PC-9 (cell line): ENCODE results near the gene E2F2. TPM values are rescaled to one million over a fixed set of nuclear protein-coding genes. Genes with fewer than 3 reads are reported as not detected.
A peak's percentile ranks its signal among the peaks of the same experiment; 100 is the strongest.

Experiments
- BruUV-seq: library from RNA; stranded (reverse); fragments of 400-500 nt; replicated peaks from 2 replicates; lab custom pipeline; 2021; lab: Mats Ljungman, UMichigan
- CTCF ChIA-PET: fragments of 300-600 bp; sonication (Branson Sonifier 250); formaldehyde crosslinking; loops from one replicate; lab custom pipeline; 2022; ENCODE audit warnings: antibody characterized with exemption; lab: Charles Lee
- POLR2A ChIA-PET: fragments of 300-600 bp; sonication (Branson Sonifier 250); formaldehyde crosslinking; loops from one replicate; lab custom pipeline; 2022; ENCODE audit warnings: antibody characterized with exemption; ENCODE audit not compliant: unreplicated experiment; lab: Charles Lee
- DNase-seq, 2 experiments: peaks; one replicate each; pipeline versions ENCODE4 v3.0.0 to v3.0.0-alpha.2; 2015 to 2022; ENCODE audit warnings: mixed read lengths in 1 of 2
- H2AFZ ChIP-seq: fragments of 200-600 bp; sonication (generic); 2 replicates; pipeline ENCODE4 v1.8.1; 2017; ENCODE audit warnings: antibody characterized with exemption
- H3F3A ChIP-seq: fragments of 200-600 bp; sonication (generic); 2 replicates; pipeline ENCODE4 v1.8.1; 2017; ENCODE audit warnings: antibody characterized with exemption, mild to moderate bottlenecking, low read depth; ENCODE audit not compliant: insufficient read depth
- H3K27ac ChIP-seq: fragments of 200-600 bp; sonication (generic); 2 replicates; pipeline ENCODE4 v1.6.1; 2016; ENCODE audit warnings: mixed run types
- H3K27me3 ChIP-seq: fragments of 200-600 bp; sonication (generic); 2 replicates; pipeline ENCODE4 v1.6.1; 2016; ENCODE audit warnings: low read depth, mixed run types; ENCODE audit not compliant: insufficient read depth
- H3K36me3 ChIP-seq: fragments of 200-600 bp; sonication (generic); 2 replicates; pipeline ENCODE4 v1.6.1; 2016; ENCODE audit warnings: low read depth, mixed run types
- H3K4me1 ChIP-seq: fragments of 200-600 bp; sonication (generic); replicated peaks from 2 replicates; pipeline ENCODE4 v1.6.1; 2016; ENCODE audit warnings: mixed run types; ENCODE audit not compliant: insufficient read depth
- H3K4me2 ChIP-seq: fragments of 200-600 bp; sonication (generic); 2 replicates; pipeline ENCODE4 v1.6.1; 2017; ENCODE audit warnings: mixed run types
- H3K4me3 ChIP-seq: fragments of 200-600 bp; sonication (generic); 2 replicates; pipeline ENCODE4 v1.6.1; 2016; ENCODE audit warnings: mixed run types
- H3K79me2 ChIP-seq: fragments of 200-600 bp; sonication (generic); 2 replicates; pipeline ENCODE4 v1.6.1; 2017; ENCODE audit warnings: low read depth, mixed run types
- H3K9me2 ChIP-seq: fragments of 200-600 bp; sonication (generic); 2 replicates; pipeline ENCODE4 v1.8.1; 2017; ENCODE audit warnings: mild to moderate bottlenecking; ENCODE audit not compliant: insufficient read depth
- H3K9me3 ChIP-seq: fragments of 200-600 bp; sonication (generic); 2 replicates; pipeline ENCODE4 v1.8.1; 2016; ENCODE audit warnings: low read depth; ENCODE audit not compliant: insufficient read depth
- H4K20me1 ChIP-seq: fragments of 200-600 bp; sonication (generic); 2 replicates; pipeline ENCODE4 v1.8.1; 2017; ENCODE audit not compliant: insufficient read depth
- CTCF ChIP-seq: fragments of 200-600 bp; sonication (generic); conservative IDR thresholded peaks from 2 replicates; pipeline ENCODE4 v1.6.1; 2017; ENCODE audit warnings: mixed run types, antibody characterized with exemption, mild to moderate bottlenecking, moderate library complexity
- EZH2 ChIP-seq: fragments of 200-600 bp; sonication (generic); IDR thresholded peaks from 2 replicates; pipeline ENCODE4 v1.8.0; 2017; ENCODE audit warnings: antibody characterized with exemption, low read depth
- intact Hi-C: fragments of 100-400 bp; cut with micrococcal nuclease; formaldehyde crosslinking; loops from one replicate; pipeline ENCODE4 v1.10.0; 2022; ENCODE audit not compliant: unreplicated experiment
- total RNA-seq: library from RNA; stranded (reverse); gene quantifications from 2 replicates; pipeline ENCODE4 v1.2.3, GENCODE V29; 2021

E2F2 gene
- total RNA-seq, 1 experiment from 2014 or later: 7.6 TPM

GRCh38 chr1:23483321-23484252 is 47.4 kb downstream of the E2F2 start, which contains the start of gene ASAP3:
ASAP3 (minus strand) TSS chr1:23484179; CDS start chr1:23484133, 46 bp downstream.
- Histone ChIP-seq H2AFZ (peak within 1 kb of the TSS; percentile 74), H3K9me3 (no peaks in the 10 kb centered on the region), H3K27ac (no peak within 1 kb of the TSS), H3K79me2 (no peaks in the 10 kb centered on the region), H3K27me3 (no peaks in the 10 kb centered on the region), H3K4me1 (peaks cover 18% of the 10 kb centered on the region), H3K36me3 (no peaks in the 10 kb centered on the region), H4K20me1 (no peaks in the 10 kb centered on the region), H3K4me3 (peak within 1 kb of the TSS; percentile 61), H3K9me2 (no peaks in the 10 kb centered on the region), H3F3A (peaks cover 14% of the 10 kb centered on the region; the same call in 1 of the 2 replicates), H3K4me2 (peak within 1 kb of the TSS; percentile 72)
- DNase-seq: peak in 1 of 2 experiments; percentile 12
- intact Hi-C loops: loop anchor here (5.0 kb wide), 1 partner anchor 44 kb away; no protein-coding TSS in a partner anchor
- TF ChIP-seq EZH2 (no peak), CTCF (no peak)
- POLR2A ChIA-PET: interaction anchor here (0.7 kb wide), 1 partner anchor 94 kb away, joined by 10 read pairs; no protein-coding TSS in a partner anchor
- CTCF ChIA-PET: interaction anchor here (0.6 to 0.7 kb wide), 3 partner anchors 14 to 58 kb away, joined by 3 to 5 read pairs (median 4); no protein-coding TSS in a partner anchor
- no TSS peak for BruUV-seq

- DNase-seq: no peak
- H3K27me3 ChIP-seq: no peaks in the 10 kb centered on the region
- H4K20me1 ChIP-seq: no peaks in the 10 kb centered on the region
- no peak overlapping the region for H3K4me3 ChIP-seq
- no peak for TF ChIP-seq EZH2
- no peak for TF ChIP-seq CTCF
- ChIA-PET POLR2A (no interaction called here), CTCF (interaction anchor here (0.5 kb wide), 1 partner anchor 210 kb away, joined by 11 read pairs; no protein-coding TSS in a partner anchor)
- H3K4me2 ChIP-seq: no peak overlapping the region
- no peaks in the 10 kb centered on the region for H3K36me3 ChIP-seq
- H3K9me3 ChIP-seq: no peaks in the 10 kb centered on the region
- H3F3A ChIP-seq: peaks cover 27% of the 10 kb centered on the region
- no TSS peak for BruUV-seq
- H3K79me2 ChIP-seq: no peaks in the 10 kb centered on the region
- no peak overlapping the region for H3K27ac ChIP-seq
- H3K9me2 ChIP-seq: no peaks in the 10 kb centered on the region
- intact Hi-C loops: loop anchor here (5.0 kb wide), 1 partner anchor 45 kb away; no protein-coding TSS in a partner anchor
- H3K4me1 ChIP-seq: peaks cover 33% of the 10 kb centered on the region
- no peak overlapping the region for H2AFZ ChIP-seq
These were observed 49.1 kb downstream of the E2F2 start for GRCh38 chr1:23481904-23482303.

- H3K4me1 ChIP-seq: peaks cover 40% of the 10 kb centered on the region
- TF ChIP-seq EZH2 (no peak), CTCF (no peak)
- no peaks in the 10 kb centered on the region for H3K9me3 ChIP-seq
- intact Hi-C loops: loop anchor here (5.0 kb wide), 1 partner anchor 46 kb away; no protein-coding TSS in a partner anchor
- H2AFZ ChIP-seq: no peak overlapping the region
- no peaks in the 10 kb centered on the region for H3K9me2 ChIP-seq
- H3K36me3 ChIP-seq: no peaks in the 10 kb centered on the region
- H3K27ac ChIP-seq: no peak overlapping the region
- no peaks in the 10 kb centered on the region for H3K27me3 ChIP-seq
- CTCF ChIA-PET: no interaction called here
- peaks cover 32% of the 10 kb centered on the region for H3F3A ChIP-seq
- POLR2A ChIA-PET: no interaction called here
- no TSS peak for BruUV-seq
- H3K4me2 ChIP-seq: no peak overlapping the region
- H4K20me1 ChIP-seq: no peaks in the 10 kb centered on the region
- DNase-seq: no peak
- H3K79me2 ChIP-seq: no peaks in the 10 kb centered on the region
- no peak overlapping the region for H3K4me3 ChIP-seq
These were observed 49.9 kb downstream of the E2F2 start for GRCh38 chr1:23481026-23481597.
